IMR-90 (cell line): ENCODE results near the gene MICAL3.

Source experiments
- POLR2A ChIP-seq: IDR thresholded peaks from 2 replicates; pipeline ENCODE4 v1.6.1; 2012; ENCODE audit warnings: mild to moderate bottlenecking, low read depth, low read length
- TF ChIP-seq, protein P1 (sequence below): conservative IDR thresholded peaks from 2 replicates; pipeline ENCODE4 v1.5.1; 2012; ENCODE audit warnings: mild to moderate bottlenecking, low read depth, low read length, improper control_type of control experiment

DNA sequence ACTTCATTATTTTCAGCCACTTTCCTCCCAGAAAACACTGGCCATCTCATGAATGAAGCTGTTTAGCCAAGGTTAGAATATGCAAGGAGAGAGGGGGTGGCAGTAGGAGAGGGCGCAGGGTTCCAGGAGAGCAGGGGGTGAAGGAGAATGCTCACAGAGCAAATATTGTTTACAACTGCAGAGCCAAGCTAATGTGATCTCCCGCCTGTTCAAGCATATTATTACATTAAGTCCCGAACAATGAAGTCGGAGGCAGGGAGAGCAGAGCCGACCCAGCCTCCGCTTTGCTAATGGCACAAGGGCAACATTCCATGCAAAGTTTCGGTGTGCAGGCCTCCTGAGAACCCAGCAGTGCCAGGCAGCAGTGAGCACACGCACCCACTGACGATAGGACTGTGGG, 80.1 kb downstream of the MICAL3 start:
- TF ChIP-seq, protein P1, sequence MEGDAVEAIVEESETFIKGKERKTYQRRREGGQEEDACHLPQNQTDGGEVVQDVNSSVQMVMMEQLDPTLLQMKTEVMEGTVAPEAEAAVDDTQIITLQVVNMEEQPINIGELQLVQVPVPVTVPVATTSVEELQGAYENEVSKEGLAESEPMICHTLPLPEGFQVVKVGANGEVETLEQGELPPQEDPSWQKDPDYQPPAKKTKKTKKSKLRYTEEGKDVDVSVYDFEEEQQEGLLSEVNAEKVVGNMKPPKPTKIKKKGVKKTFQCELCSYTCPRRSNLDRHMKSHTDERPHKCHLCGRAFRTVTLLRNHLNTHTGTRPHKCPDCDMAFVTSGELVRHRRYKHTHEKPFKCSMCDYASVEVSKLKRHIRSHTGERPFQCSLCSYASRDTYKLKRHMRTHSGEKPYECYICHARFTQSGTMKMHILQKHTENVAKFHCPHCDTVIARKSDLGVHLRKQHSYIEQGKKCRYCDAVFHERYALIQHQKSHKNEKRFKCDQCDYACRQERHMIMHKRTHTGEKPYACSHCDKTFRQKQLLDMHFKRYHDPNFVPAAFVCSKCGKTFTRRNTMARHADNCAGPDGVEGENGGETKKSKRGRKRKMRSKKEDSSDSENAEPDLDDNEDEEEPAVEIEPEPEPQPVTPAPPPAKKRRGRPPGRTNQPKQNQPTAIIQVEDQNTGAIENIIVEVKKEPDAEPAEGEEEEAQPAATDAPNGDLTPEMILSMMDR: no peak
- no peak for TF ChIP-seq POLR2A
